GM23338 (cell line): Measurements from ENCODE around the gene FARP1. TPM values are rescaled to one million over a fixed set of nuclear protein-coding genes. Genes with fewer than 3 reads are reported as not detected.

Experiments
- ATAC-seq: fragments of 200-7000 bp; cut with Tn5 transposase; 3 replicates; pipeline ENCODE4 v1.9.1; 2020
- DNase-seq: peaks from one replicate; pipeline ENCODE4 v3.0.0-alpha.2; 2015; ENCODE audit warnings: low spot score
- H2AFZ ChIP-seq: fragments of 200-600 bp; sonication (generic); 2 replicates; pipeline ENCODE4 v1.8.0; 2016; ENCODE audit warnings: antibody characterized with exemption, mild to moderate bottlenecking, moderate library complexity
- H3F3A ChIP-seq: fragments of 200-600 bp; sonication (generic); replicated peaks from 2 replicates; pipeline ENCODE4 v1.8.0; 2017; ENCODE audit warnings: antibody characterized with exemption, mixed run types, low read depth
- H3K27ac ChIP-seq: fragments of 200-600 bp; sonication (generic); 2 replicates; pipeline ENCODE4 v1.6.1; 2016; ENCODE audit warnings: low read depth
- H3K27me3 ChIP-seq: fragments of 200-600 bp; sonication (generic); 2 replicates; pipeline ENCODE4 v1.8.0; 2016; ENCODE audit warnings: mild to moderate bottlenecking, mixed run types, moderate library complexity; ENCODE audit not compliant: insufficient read depth
- H3K36me3 ChIP-seq: fragments of 200-600 bp; sonication (generic); 2 replicates; pipeline ENCODE4 v1.8.0; 2016; ENCODE audit warnings: mild to moderate bottlenecking; ENCODE audit not compliant: insufficient read depth
- H3K4me1 ChIP-seq: fragments of 200-600 bp; sonication (generic); 2 replicates; pipeline ENCODE4 v1.8.0; 2016; ENCODE audit warnings: mild to moderate bottlenecking, moderate library complexity; ENCODE audit not compliant: insufficient read depth
- H3K4me2 ChIP-seq: fragments of 200-600 bp; sonication (generic); 2 replicates; pipeline ENCODE4 v1.7.1; 2017; ENCODE audit warnings: mixed run types
- H3K4me3 ChIP-seq: fragments of 200-600 bp; sonication (generic); 2 replicates; pipeline ENCODE4 v1.6.1; 2016; ENCODE audit warnings: mixed run types
- H3K79me2 ChIP-seq: fragments of 200-600 bp; sonication (generic); replicated peaks from 2 replicates; pipeline ENCODE4 v1.8.0; 2017; ENCODE audit warnings: mild to moderate bottlenecking; ENCODE audit not compliant: insufficient read depth
- H3K9me2 ChIP-seq: fragments of 200-600 bp; sonication (generic); 2 replicates; pipeline ENCODE4 v1.8.0; 2017; ENCODE audit not compliant: insufficient read depth
- H4K20me1 ChIP-seq: fragments of 200-600 bp; sonication (generic); replicated peaks from 2 replicates; pipeline ENCODE4 v1.8.0; 2017; ENCODE audit warnings: mild to moderate bottlenecking; ENCODE audit not compliant: insufficient read depth
- H3K27ac Mint-ChIP-seq: 2 replicates; pipeline ENCODE4 v1.8.0; 2020; ENCODE audit warnings: inconsistent platforms, mild to moderate bottlenecking, moderate library complexity, mixed read lengths
- H3K27me3 Mint-ChIP-seq: 3 replicates; pipeline ENCODE4 v1.8.0; 2022; ENCODE audit warnings: low read depth, mild to moderate bottlenecking, moderate library complexity, mixed read lengths, inconsistent platforms; ENCODE audit not compliant: insufficient read depth, poor library complexity
- H3K36me3 Mint-ChIP-seq: 3 replicates; pipeline ENCODE4 v1.8.0; 2021; ENCODE audit warnings: low read depth, mild to moderate bottlenecking, inconsistent platforms, moderate library complexity, mixed read lengths
- H3K4me1 Mint-ChIP-seq: 3 replicates; pipeline ENCODE4 v1.8.0; 2020; ENCODE audit warnings: mild to moderate bottlenecking, inconsistent platforms, mixed read lengths
- H3K4me3 Mint-ChIP-seq: 3 replicates; pipeline ENCODE4 v1.8.0; 2021; ENCODE audit warnings: moderate library complexity, mild to moderate bottlenecking, inconsistent platforms, mixed read lengths
- H3K9me3 Mint-ChIP-seq: 3 replicates; pipeline ENCODE4 v1.8.0; 2020; ENCODE audit warnings: moderate library complexity, mild to moderate bottlenecking, inconsistent platforms, mixed read lengths
- CREB1 ChIP-seq: fragments of 250-450 bp; sonication (Bioruptor Pico); IDR thresholded peaks from 2 replicates; pipeline ENCODE4 v1.5.0; 2020; ENCODE audit warnings: low read depth, mild to moderate bottlenecking, moderate library complexity
- EZH2 ChIP-seq: fragments of 200-600 bp; sonication (generic); IDR thresholded peaks from one replicate; pipeline ENCODE4 v1.8.0; 2017; ENCODE audit warnings: antibody characterized with exemption, mild to moderate bottlenecking, low read depth; ENCODE audit not compliant: unreplicated experiment
- EZH2phosphoT487 ChIP-seq: fragments of 200-600 bp; sonication (generic); IDR thresholded peaks from one replicate; pipeline ENCODE4 v1.8.1; 2018; ENCODE audit warnings: antibody characterized with exemption; ENCODE audit not compliant: unreplicated experiment
- JUNB ChIP-seq: IDR thresholded peaks from one replicate; pipeline ENCODE4 v1.6.1; 2016; ENCODE audit warnings: antibody characterized with exemption; ENCODE audit not compliant: unreplicated experiment
- NANOG ChIP-seq: IDR thresholded peaks from 2 replicates; pipeline ENCODE4 v1.6.1; 2016; ENCODE audit warnings: antibody characterized with exemption, borderline replicate concordance
- POLR2AphosphoS5 ChIP-seq: IDR thresholded peaks from 2 replicates; pipeline ENCODE4 v1.6.1; 2016; ENCODE audit warnings: antibody characterized with exemption, low read depth
- REST ChIP-seq: IDR thresholded peaks from one replicate; pipeline ENCODE4 v1.6.1; 2018; ENCODE audit warnings: antibody characterized with exemption; ENCODE audit not compliant: unreplicated experiment
- STAT1 ChIP-seq: IDR thresholded peaks from one replicate; pipeline ENCODE4 v1.6.1; 2016; ENCODE audit warnings: antibody characterized with exemption; ENCODE audit not compliant: unreplicated experiment
- ZNF114 ChIP-seq: fragments of 250-450 bp; sonication (Bioruptor Pico); IDR thresholded peaks from 2 replicates; pipeline ENCODE4 v1.5.0; 2020; ENCODE audit warnings: mild to moderate bottlenecking, moderate library complexity
- ZNF331 ChIP-seq: fragments of 250-450 bp; sonication (Bioruptor Pico); IDR thresholded peaks from 2 replicates; pipeline ENCODE4 v1.5.0; 2020; ENCODE audit warnings: low read depth, mild to moderate bottlenecking, moderate library complexity
- polyA plus RNA-seq: library from polyadenylated mRNA; unstranded; fragments of >200 nt; fragmentation: Nextera tagmentation; extraction: Ambion mirVana; gene quantifications from 2 replicates; pipeline ENCODE4 v1.2.1, GENCODE V29; 2016
- total RNA-seq: library from RNA; depleted of rRNA; stranded (reverse); fragments of >200 nt; shearing (Covaris generic); gene quantifications from 2 replicates; pipeline ENCODE4 v1.2.3, GENCODE V29; 2014
- TF ChIP-seq, protein P1 (sequence below): IDR thresholded peaks from 2 replicates; pipeline ENCODE4 v1.6.1; 2016; ENCODE audit warnings: antibody characterized with exemption
- TF ChIP-seq, protein P2 (sequence below): fragments of 250-450 bp; sonication (Bioruptor Pico); IDR thresholded peaks from 2 replicates; pipeline ENCODE4 v1.5.0; 2020; ENCODE audit warnings: mild to moderate bottlenecking, moderate library complexity

FARP1 gene
- total and polyA plus RNA-seq, 2 experiments from 2014 or later, result 53.6 to 82.5 TPM

GRCh38 chr13:98226496-98226895, 83.6 kb downstream of the FARP1 start:
- Histone ChIP-seq H3F3A (no peaks in the 10 kb centered on the region), H3K79me2 (peaks cover 83% of the 10 kb centered on the region), H3K27ac (no peak overlapping the region), H2AFZ (no peak overlapping the region), H3K4me2 (no peak overlapping the region), H4K20me1 (peaks cover 6% of the 10 kb centered on the region), H3K27me3 (no peaks in the 10 kb centered on the region), H3K4me3 (no peak overlapping the region), H3K4me1 (0 out of 2 replicates have a peak, but pooled peaks cover 4% of the 10 kb centered on the region), H3K36me3 (no peaks in the 10 kb centered on the region), H3K9me2 (no peaks in the 10 kb centered on the region)
- DNase-seq (no peak), ATAC-seq (no peak)
- H3K27ac Mint-ChIP-seq, result no peak overlapping the region; the same call in 1 of the 2 replicates
- peaks cover 51% of the 10 kb centered on the region for H3K36me3 Mint-ChIP-seq
- peaks cover 12% of the 10 kb centered on the region for H3K9me3 Mint-ChIP-seq
- TF ChIP-seq EZH2, result no peak
- TF ChIP-seq ZNF114, result no peak
- TF ChIP-seq REST, result no peak
- TF ChIP-seq, protein P1, sequence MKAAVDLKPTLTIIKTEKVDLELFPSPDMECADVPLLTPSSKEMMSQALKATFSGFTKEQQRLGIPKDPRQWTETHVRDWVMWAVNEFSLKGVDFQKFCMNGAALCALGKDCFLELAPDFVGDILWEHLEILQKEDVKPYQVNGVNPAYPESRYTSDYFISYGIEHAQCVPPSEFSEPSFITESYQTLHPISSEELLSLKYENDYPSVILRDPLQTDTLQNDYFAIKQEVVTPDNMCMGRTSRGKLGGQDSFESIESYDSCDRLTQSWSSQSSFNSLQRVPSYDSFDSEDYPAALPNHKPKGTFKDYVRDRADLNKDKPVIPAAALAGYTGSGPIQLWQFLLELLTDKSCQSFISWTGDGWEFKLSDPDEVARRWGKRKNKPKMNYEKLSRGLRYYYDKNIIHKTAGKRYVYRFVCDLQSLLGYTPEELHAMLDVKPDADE, result no peak
- TF ChIP-seq EZH2phosphoT487, result no peak
- TF ChIP-seq, protein P2, sequence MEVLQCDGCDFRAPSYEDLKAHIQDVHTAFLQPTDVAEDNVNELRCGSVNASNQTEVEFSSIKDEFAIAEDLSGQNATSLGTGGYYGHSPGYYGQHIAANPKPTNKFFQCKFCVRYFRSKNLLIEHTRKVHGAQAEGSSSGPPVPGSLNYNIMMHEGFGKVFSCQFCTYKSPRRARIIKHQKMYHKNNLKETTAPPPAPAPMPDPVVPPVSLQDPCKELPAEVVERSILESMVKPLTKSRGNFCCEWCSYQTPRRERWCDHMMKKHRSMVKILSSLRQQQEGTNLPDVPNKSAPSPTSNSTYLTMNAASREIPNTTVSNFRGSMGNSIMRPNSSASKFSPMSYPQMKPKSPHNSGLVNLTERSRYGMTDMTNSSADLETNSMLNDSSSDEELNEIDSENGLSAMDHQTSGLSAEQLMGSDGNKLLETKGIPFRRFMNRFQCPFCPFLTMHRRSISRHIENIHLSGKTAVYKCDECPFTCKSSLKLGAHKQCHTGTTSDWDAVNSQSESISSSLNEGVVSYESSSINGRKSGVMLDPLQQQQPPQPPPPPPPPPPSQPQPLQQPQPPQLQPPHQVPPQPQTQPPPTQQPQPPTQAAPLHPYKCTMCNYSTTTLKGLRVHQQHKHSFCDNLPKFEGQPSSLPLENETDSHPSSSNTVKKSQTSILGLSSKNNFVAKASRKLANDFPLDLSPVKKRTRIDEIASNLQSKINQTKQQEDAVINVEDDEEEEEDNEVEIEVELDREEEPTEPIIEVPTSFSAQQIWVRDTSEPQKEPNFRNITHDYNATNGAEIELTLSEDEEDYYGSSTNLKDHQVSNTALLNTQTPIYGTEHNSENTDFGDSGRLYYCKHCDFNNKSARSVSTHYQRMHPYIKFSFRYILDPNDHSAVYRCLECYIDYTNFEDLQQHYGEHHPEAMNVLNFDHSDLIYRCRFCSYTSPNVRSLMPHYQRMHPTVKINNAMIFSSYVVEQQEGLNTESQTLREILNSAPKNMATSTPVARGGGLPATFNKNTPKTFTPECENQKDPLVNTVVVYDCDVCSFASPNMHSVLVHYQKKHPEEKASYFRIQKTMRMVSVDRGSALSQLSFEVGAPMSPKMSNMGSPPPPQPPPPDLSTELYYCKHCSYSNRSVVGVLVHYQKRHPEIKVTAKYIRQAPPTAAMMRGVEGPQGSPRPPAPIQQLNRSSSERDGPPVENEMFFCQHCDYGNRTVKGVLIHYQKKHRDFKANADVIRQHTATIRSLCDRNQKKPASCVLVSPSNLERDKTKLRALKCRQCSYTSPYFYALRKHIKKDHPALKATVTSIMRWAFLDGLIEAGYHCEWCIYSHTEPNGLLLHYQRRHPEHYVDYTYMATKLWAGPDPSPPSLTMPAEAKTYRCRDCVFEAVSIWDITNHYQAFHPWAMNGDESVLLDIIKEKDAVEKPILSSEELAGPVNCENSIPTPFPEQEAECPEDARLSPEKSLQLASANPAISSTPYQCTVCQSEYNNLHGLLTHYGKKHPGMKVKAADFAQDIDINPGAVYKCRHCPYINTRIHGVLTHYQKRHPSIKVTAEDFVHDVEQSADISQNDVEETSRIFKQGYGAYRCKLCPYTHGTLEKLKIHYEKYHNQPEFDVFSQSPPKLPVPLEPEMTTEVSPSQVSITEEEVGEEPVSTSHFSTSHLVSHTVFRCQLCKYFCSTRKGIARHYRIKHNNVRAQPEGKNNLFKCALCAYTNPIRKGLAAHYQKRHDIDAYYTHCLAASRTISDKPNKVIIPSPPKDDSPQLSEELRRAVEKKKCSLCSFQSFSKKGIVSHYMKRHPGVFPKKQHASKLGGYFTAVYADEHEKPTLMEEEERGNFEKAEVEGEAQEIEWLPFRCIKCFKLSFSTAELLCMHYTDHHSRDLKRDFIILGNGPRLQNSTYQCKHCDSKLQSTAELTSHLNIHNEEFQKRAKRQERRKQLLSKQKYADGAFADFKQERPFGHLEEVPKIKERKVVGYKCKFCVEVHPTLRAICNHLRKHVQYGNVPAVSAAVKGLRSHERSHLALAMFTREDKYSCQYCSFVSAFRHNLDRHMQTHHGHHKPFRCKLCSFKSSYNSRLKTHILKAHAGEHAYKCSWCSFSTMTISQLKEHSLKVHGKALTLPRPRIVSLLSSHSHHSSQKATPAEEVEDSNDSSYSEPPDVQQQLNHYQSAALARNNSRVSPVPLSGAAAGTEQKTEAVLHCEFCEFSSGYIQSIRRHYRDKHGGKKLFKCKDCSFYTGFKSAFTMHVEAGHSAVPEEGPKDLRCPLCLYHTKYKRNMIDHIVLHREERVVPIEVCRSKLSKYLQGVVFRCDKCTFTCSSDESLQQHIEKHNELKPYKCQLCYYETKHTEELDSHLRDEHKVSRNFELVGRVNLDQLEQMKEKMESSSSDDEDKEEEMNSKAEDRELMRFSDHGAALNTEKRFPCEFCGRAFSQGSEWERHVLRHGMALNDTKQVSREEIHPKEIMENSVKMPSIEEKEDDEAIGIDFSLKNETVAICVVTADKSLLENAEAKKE, result no peak
- TF ChIP-seq JUNB, result no peak
- no peak for TF ChIP-seq ZNF331 (CRISPR knock-in tag)
- no peak for TF ChIP-seq NANOG
- no peak for TF ChIP-seq CREB1
- TF ChIP-seq STAT1, result no peak
- no peak for TF ChIP-seq POLR2AphosphoS5
- peaks cover 4% of the 10 kb centered on the region for H3K27me3 Mint-ChIP-seq
- no peak overlapping the region for H3K4me3 Mint-ChIP-seq
- H3K4me1 Mint-ChIP-seq, result peaks cover 2% of the 10 kb centered on the region; the same call in 2 of the 3 replicates
